Endothelial cell of umbilical vein (primary cell): Measurements from ENCODE around the gene STXBP5L.

Experiments
- POLR2A ChIP-seq: IDR thresholded peaks from 2 replicates; pipeline ENCODE4 v1.6.1; 2012; ENCODE audit warnings: low read depth, mild to moderate bottlenecking, control low read depth, low read length
- TF ChIP-seq, protein P1 (sequence below): IDR thresholded peaks from 2 replicates; pipeline ENCODE4 v1.6.1; 2011; ENCODE audit not compliant: insufficient read depth, insufficient read length
- TF ChIP-seq, protein P2 (sequence below), 2 donors: IDR thresholded peaks; 1 replicate in 1 of 2; 2 replicates in 1 of 2; pipeline ENCODE4 v1.5.1; 2011; ENCODE audit warnings: low read length in 2 of 2, mild to moderate bottlenecking in 2 of 2, moderate library complexity in 2 of 2, control low read depth in 1 of 2, inconsistent platforms in 1 of 2, low read depth in 1 of 2; ENCODE audit not compliant: insufficient read depth in 1 of 2; ENCODE audit errors: extremely low read depth in 1 of 2

DNA sequence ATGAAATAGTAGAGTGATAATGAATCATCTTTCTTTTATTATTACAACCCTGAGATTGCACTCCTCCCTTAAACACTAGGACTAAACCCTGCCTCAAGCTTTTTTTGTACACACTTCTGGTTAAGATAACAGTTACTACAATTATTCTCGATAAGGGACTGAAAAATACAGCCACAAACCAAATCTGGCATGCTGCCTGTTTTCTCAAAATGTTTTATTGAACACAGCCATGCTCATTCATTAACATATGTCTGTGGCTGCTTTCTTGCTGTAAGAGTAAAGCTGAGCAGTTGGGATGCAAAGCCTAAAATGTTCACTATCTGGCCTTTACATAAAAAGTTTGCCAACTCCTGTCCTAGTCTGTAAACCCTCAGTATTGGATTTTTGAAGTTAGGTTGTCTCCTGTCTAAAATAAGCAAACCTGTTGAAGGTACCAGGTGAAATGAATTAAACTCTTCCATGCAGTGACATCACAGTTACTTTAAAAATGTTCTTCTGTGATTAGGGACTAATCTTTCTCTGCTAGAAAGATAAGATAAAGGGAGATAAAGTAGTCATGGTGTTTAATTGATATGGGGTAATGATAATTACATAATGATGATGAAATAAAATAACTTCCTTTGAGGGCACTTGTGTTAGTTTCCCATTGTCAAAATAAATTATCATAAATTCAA lies 218.2 kb downstream of the STXBP5L start:
- TF ChIP-seq, protein P1, sequence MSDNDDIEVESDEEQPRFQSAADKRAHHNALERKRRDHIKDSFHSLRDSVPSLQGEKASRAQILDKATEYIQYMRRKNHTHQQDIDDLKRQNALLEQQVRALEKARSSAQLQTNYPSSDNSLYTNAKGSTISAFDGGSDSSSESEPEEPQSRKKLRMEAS = no peak
- TF ChIP-seq, protein P2, sequence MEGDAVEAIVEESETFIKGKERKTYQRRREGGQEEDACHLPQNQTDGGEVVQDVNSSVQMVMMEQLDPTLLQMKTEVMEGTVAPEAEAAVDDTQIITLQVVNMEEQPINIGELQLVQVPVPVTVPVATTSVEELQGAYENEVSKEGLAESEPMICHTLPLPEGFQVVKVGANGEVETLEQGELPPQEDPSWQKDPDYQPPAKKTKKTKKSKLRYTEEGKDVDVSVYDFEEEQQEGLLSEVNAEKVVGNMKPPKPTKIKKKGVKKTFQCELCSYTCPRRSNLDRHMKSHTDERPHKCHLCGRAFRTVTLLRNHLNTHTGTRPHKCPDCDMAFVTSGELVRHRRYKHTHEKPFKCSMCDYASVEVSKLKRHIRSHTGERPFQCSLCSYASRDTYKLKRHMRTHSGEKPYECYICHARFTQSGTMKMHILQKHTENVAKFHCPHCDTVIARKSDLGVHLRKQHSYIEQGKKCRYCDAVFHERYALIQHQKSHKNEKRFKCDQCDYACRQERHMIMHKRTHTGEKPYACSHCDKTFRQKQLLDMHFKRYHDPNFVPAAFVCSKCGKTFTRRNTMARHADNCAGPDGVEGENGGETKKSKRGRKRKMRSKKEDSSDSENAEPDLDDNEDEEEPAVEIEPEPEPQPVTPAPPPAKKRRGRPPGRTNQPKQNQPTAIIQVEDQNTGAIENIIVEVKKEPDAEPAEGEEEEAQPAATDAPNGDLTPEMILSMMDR (IDR thresholded peaks at IDR 0.05; ENCODE audit: extremely low read depth in 1 of 2, insufficient read depth in 1 of 2, low read depth in 1 of 2, low read length in 2 of 2) = no peak
- no peak for TF ChIP-seq POLR2A
